ENCODE data around the gene POLR2F. TPM values are rescaled to one million over a fixed set of nuclear protein-coding genes. Genes with fewer than 3 reads are reported as not detected.
"Not testable (repeated sequence)": the region's sequence is repeated elsewhere in the genome, so short reads cannot be mapped to it uniquely, and the experiment has no call there.

The POLR2F gene
- total and polyA plus RNA-seq, 4 donors = 21.4 to 152 (median 56.3) TPM

DNA sequence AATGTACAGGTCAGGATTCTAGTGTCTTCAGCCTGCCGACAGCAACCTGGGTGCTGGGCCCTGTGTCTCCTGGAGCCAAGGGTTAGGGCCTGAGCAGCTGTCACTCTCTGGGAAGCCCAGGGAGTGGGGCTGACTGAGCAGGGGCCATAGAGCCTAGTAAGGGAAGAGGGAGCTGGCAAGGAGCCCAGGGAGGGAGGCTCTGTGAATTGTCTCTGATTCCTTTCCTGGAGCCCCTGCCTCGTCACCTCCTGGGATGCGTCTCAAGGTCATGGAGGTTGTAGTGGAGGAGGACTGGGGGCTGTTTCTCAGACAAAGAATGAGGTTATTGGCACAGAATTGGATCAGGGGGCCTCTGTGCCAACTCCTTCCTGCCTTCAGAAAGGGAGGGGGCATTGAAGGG is 19.0 kb downstream of the POLR2F start:
- no peak overlapping the region for H3K27ac ChIP-seq (ENCODE audit: low read depth in 1 of 2, low read length in 2 of 2)
- WGBS = 90% methylated on average over 3 of the region's 3 CpGs
- TF ChIP-seq HNF4A (conservative IDR thresholded peaks at IDR 0.05) = no peak
- DNase-seq (ENCODE audit: low spot score) = no peak
- no peaks in the 10 kb centered on the region for H3K27me3 ChIP-seq (ENCODE audit: control insufficient read depth in 4 of 4, insufficient read depth in 4 of 4, low read length in 3 of 4)
- H3K4me1 ChIP-seq (ENCODE audit: control insufficient read depth in 4 of 4, insufficient read depth in 4 of 4, low read length in 3 of 4) = no peaks in the 10 kb centered on the region
- no peak overlapping the region for H3K4me3 ChIP-seq (ENCODE audit: low read depth in 1 of 3, low read length in 3 of 3)
- H3K36me3 ChIP-seq (ENCODE audit: control insufficient read depth in 4 of 4, insufficient read depth in 3 of 4, low read depth in 1 of 4, low read length in 3 of 4) = peaks cover 2 to 18% (median 11%) of the 10 kb centered on the region in 4 donors
- no peak overlapping the region for H3K9ac ChIP-seq (ENCODE audit: low read depth in 1 of 2, low read length in 2 of 2)
- H3K9me3 ChIP-seq (ENCODE audit: control insufficient read depth in 4 of 4, low read length in 3 of 4) = no peaks in the 10 kb centered on the region

DNA sequence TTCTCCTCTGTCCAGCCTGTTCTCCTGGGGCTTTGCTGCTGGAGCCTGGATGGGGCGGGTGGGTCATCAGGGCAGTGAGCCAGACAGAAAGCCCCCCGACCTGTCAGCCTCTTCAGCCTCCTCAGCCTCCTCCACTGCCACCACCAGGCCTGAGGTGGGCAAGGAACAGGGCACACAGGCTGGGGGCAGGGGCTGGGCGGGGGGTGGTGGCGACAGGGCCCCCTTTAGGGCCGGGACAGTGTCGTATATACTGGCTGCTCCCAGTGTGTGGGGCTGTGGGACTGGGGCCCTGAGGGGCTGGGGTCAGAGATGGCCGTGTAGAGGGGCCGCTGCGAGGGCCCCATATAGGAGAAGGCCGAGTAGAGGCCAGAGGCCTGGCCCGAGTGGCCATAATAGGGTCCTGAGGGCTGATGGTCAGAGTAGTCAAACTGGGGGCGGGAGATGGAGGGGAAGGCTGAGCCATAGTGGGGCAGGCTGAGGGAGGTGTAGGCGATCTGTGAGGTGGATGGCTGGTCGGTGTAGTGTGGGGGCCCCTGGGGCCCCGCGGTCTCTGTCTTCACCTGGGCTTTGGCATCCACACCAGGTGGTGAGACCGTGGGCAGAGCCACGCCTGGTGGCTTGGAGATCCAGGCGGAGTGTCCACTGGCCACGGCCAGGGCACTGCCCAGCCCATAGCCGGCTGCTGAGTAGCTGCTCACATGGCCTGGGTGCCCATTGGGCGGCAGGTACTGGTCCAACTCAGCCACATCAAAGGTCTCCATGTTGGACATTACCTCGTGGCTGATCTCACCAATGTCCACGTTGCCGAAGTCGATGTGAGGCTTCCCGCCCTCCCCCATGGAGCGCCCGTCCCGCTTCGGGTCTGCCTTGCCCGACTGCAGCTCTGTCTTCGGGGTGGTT is 20.0 kb downstream of the POLR2F start:
- whole genome bisulfite sequencing = 97% methylated on average over 33 of the region's 33 CpGs
- TF ChIP-seq, protein P1, sequence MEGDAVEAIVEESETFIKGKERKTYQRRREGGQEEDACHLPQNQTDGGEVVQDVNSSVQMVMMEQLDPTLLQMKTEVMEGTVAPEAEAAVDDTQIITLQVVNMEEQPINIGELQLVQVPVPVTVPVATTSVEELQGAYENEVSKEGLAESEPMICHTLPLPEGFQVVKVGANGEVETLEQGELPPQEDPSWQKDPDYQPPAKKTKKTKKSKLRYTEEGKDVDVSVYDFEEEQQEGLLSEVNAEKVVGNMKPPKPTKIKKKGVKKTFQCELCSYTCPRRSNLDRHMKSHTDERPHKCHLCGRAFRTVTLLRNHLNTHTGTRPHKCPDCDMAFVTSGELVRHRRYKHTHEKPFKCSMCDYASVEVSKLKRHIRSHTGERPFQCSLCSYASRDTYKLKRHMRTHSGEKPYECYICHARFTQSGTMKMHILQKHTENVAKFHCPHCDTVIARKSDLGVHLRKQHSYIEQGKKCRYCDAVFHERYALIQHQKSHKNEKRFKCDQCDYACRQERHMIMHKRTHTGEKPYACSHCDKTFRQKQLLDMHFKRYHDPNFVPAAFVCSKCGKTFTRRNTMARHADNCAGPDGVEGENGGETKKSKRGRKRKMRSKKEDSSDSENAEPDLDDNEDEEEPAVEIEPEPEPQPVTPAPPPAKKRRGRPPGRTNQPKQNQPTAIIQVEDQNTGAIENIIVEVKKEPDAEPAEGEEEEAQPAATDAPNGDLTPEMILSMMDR (IDR thresholded peaks at IDR 0.05; ENCODE audit: low read depth, low read length, missing input control) = no peak
- no peak overlapping the region for H3K4me3 ChIP-seq (ENCODE audit: low read depth in 1 of 3, low read length in 3 of 3)
- H3K27ac ChIP-seq (ENCODE audit: low read depth in 1 of 2, low read length in 2 of 2) = no peak overlapping the region
- H3K36me3 ChIP-seq (ENCODE audit: control insufficient read depth in 4 of 4, insufficient read depth in 3 of 4, low read depth in 1 of 4, low read length in 3 of 4) = peaks cover 0 to 10% (median 3%) of the 10 kb centered on the region in 4 donors
- no peaks in the 10 kb centered on the region for H3K4me1 ChIP-seq (ENCODE audit: control insufficient read depth in 4 of 4, insufficient read depth in 4 of 4, low read length in 3 of 4)
- no peak for DNase-seq (ENCODE audit: low spot score)
- H3K9me3 ChIP-seq (ENCODE audit: control insufficient read depth in 4 of 4, low read length in 3 of 4) = no peaks in the 10 kb centered on the region
- no peaks in the 10 kb centered on the region for H3K27me3 ChIP-seq (ENCODE audit: control insufficient read depth in 4 of 4, insufficient read depth in 4 of 4, low read length in 3 of 4)
- no peak overlapping the region for H3K9ac ChIP-seq (ENCODE audit: low read depth in 1 of 2, low read length in 2 of 2)

DNA sequence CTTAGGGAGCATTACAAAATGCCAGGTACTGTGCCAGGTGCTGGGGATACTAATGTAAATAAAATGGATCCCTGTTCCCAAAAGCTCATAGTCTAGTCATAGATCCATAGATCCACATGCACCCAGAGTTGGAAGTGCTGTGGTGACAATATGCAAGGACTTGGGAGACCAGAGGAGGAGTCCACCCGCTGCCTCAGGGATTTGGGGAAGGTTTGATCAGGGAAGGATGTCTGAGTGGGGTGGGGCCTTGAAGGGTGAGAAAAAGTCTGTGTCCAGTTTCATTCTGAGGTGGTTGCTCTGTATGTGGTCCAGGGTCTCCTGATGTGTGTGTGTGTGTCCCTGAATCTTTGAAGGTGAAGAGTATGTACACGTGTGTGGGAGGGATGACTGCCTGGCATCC is 21.7 kb downstream of the POLR2F start:
- no peak for TF ChIP-seq HNF4G (IDR thresholded peaks at IDR 0.05)
- TF ChIP-seq, protein P2, sequence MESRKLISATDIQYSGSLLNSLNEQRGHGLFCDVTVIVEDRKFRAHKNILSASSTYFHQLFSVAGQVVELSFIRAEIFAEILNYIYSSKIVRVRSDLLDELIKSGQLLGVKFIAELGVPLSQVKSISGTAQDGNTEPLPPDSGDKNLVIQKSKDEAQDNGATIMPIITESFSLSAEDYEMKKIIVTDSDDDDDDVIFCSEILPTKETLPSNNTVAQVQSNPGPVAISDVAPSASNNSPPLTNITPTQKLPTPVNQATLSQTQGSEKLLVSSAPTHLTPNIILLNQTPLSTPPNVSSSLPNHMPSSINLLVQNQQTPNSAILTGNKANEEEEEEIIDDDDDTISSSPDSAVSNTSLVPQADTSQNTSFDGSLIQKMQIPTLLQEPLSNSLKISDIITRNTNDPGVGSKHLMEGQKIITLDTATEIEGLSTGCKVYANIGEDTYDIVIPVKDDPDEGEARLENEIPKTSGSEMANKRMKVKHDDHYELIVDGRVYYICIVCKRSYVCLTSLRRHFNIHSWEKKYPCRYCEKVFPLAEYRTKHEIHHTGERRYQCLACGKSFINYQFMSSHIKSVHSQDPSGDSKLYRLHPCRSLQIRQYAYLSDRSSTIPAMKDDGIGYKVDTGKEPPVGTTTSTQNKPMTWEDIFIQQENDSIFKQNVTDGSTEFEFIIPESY (IDR thresholded peaks at IDR 0.05) = no peak
- TF ChIP-seq JUND (IDR thresholded peaks at IDR 0.05) = no peak
- TF ChIP-seq, protein P1 (IDR thresholded peaks at IDR 0.05; ENCODE audit: low read depth, low read length, missing input control) = no peak
- no peak for TF ChIP-seq NR2F2 (IDR thresholded peaks at IDR 0.05)
- no peak for TF ChIP-seq SP1 (IDR thresholded peaks at IDR 0.05)
- no peak for TF ChIP-seq GABPA (IDR thresholded peaks at IDR 0.05 in 1 of 2, conservative IDR thresholded peaks at IDR 0.05 in 1 of 2)
- no peak for TF ChIP-seq FOXA1 (IDR thresholded peaks at IDR 0.05)
- TF ChIP-seq TAF1 (conservative IDR thresholded peaks at IDR 0.05) = no peak
- H3K27me3 ChIP-seq (ENCODE audit: control insufficient read depth in 4 of 4, insufficient read depth in 4 of 4, low read length in 3 of 4) = no peaks in the 10 kb centered on the region
- H3K4me1 ChIP-seq (ENCODE audit: control insufficient read depth in 4 of 4, insufficient read depth in 4 of 4, low read length in 3 of 4) = no peaks in the 10 kb centered on the region
- 96% methylated on average over 2 of the region's 2 CpGs for WGBS
- no peaks in the 10 kb centered on the region for H3K9me3 ChIP-seq (ENCODE audit: control insufficient read depth in 4 of 4, low read length in 3 of 4)
- DNase-seq (ENCODE audit: low spot score) = no peak
- H3K9ac ChIP-seq (ENCODE audit: low read depth in 1 of 2, low read length in 2 of 2) = no peak overlapping the region
- H3K4me3 ChIP-seq (ENCODE audit: low read depth in 1 of 3, low read length in 3 of 3) = no peak overlapping the region
- H3K27ac ChIP-seq (ENCODE audit: low read depth in 1 of 2, low read length in 2 of 2) = no peak overlapping the region
- peaks cover 0 to 4% (median 0%) of the 10 kb centered on the region in 4 donors for H3K36me3 ChIP-seq (ENCODE audit: control insufficient read depth in 4 of 4, insufficient read depth in 3 of 4, low read depth in 1 of 4, low read length in 3 of 4)

DNA sequence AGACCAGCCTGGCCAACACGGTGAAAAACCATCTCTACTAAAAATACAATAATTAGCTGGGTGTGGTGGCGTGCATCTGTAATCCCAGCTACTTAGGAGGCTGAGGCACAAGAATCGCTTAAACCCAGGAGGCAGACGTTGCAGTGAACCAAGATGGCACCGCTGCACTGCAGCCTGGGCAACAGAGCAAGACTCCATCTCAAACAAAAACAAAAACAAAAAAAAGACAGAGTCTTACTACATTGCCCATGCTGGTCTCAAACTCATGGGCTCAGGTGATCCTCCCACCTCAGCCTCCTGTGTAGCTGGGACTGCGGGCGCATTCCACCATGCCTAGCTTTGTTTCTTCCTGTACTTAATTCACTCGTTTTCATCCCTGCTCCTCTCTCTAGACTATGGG is 22.5 kb downstream of the POLR2F start:
- WGBS = 97% methylated on average over 8 of the region's 8 CpGs
- not testable (repeated sequence) for H3K9ac ChIP-seq (ENCODE audit: low read depth in 1 of 2, low read length in 2 of 2); H3K27me3 ChIP-seq (ENCODE audit: control insufficient read depth in 4 of 4, insufficient read depth in 4 of 4, low read length in 3 of 4); DNase-seq (ENCODE audit: low spot score); H3K27ac ChIP-seq (ENCODE audit: low read depth in 1 of 2, low read length in 2 of 2); H3K4me1 ChIP-seq (ENCODE audit: control insufficient read depth in 4 of 4, insufficient read depth in 4 of 4, low read length in 3 of 4); H3K9me3 ChIP-seq (ENCODE audit: control insufficient read depth in 4 of 4, low read length in 3 of 4); H3K36me3 ChIP-seq (ENCODE audit: control insufficient read depth in 4 of 4, insufficient read depth in 3 of 4, low read depth in 1 of 4, low read length in 3 of 4); H3K4me3 ChIP-seq (ENCODE audit: low read depth in 1 of 3, low read length in 3 of 3)
